HT-29 (cell line): ENCODE data around the gene SMAP2. TPM values are rescaled to one million over a fixed set of nuclear protein-coding genes. Genes with fewer than 3 reads are reported as not detected.

ENCODE experiments used
- DNase-seq: peaks from one replicate; pipeline ENCODE4 v3.0.0-alpha.2; 2015; ENCODE audit warnings: low spot score
- total RNA-seq: library from RNA; depleted of rRNA; stranded (reverse); fragments of >200 nt; shearing (Covaris generic); gene quantifications from 2 replicates; pipeline ENCODE4 v1.2.3, GENCODE V29; 2014

SMAP2 gene
- total RNA-seq, 1 experiment from 2014 or later = 14.1 TPM

GRCh38 chr1:40390857-40391256, 17.3 kb downstream of the SMAP2 start:
- DNase-seq = no peak

- DNase-seq = no peak
These were observed 18.2 kb downstream of the SMAP2 start for GRCh38 chr1:40391688-40392145.

GRCh38 chr1:40392221-40392620, 18.7 kb downstream of the SMAP2 start:
- DNase-seq = no peak

DNA sequence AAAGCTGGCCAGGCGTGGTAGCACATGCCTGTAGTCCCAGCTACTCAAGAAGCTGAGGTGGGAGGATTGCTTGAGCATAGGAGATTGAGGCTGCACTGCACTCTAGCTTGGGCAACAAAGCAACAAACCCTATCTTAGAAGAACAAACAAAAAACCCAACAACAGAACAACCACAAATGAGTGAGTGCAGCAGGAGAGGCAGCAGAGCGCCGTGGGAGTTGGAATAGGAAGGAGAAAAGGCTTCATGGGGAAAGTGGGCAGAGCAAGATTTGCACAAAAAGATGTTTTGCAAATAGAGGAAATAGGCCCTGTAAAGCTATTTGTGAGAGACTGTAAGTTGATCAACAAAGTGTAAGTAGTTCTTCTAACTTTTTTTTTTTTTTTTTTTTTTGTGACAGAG, 19.6 kb downstream of the SMAP2 start:
- no peak for DNase-seq

DNA sequence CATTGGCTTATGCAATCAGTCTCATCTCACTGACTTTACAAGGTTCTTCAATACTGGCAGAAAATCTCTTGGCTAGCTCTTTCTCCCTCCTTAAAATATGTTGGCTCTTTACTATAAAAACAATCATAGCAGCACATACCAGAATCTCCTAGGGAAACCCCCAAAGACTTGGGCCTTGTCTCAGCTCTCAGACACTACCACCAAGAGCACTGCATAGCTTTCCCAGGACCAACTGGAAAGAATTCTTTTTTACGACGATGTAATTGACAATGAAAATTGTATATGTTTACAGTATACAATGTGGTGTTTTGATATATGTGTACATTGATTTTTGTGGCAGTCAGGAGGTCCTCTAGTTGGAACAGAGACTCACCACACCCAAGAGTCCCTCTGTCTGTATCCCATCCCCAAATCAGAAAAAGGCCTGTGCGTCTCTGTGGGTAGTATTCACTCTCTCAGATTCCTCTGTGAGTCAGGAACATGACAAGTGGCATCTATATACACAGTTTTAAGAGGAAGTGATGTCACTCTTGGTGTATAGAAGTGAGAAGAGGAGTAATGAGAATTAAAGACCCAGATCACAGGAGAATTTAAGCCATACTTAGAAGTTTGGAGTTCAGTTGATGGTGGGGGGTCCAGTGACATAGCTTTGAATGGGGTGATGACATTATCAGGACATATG, 21.1 kb downstream of the SMAP2 start:
- no peak for DNase-seq

GRCh38 chr1:40395190-40396175, 22.0 kb downstream of the SMAP2 start:
- DNase-seq = no peak

GRCh38 chr1:40396420-40396819, 22.9 kb downstream of the SMAP2 start:
- no peak for DNase-seq

DNA sequence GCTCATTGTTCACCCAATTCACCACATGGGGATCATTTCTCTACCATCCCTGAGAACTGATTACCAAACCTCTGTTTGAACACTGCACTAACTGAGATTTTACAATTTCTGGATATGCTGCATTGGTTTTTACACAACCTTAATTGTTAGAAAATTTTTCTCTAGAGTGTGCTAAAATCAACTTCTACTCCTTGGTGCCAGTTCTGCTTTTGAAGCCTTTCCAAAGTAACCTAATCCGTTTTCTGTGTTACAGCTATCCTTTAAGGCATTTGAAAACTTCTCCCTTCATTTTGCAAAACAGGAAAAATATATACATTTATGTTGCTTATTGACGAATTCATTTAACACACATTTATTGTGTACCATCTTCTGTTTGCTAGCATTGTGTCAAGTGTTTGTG, 23.7 kb downstream of the SMAP2 start:
- DNase-seq = no peak

GRCh38 chr1:40399984-40400704, 26.6 kb downstream of the SMAP2 start:
- DNase-seq = no peak

GRCh38 chr1:40401473-40402201, 28.1 kb downstream of the SMAP2 start:
- DNase-seq = no peak

DNA sequence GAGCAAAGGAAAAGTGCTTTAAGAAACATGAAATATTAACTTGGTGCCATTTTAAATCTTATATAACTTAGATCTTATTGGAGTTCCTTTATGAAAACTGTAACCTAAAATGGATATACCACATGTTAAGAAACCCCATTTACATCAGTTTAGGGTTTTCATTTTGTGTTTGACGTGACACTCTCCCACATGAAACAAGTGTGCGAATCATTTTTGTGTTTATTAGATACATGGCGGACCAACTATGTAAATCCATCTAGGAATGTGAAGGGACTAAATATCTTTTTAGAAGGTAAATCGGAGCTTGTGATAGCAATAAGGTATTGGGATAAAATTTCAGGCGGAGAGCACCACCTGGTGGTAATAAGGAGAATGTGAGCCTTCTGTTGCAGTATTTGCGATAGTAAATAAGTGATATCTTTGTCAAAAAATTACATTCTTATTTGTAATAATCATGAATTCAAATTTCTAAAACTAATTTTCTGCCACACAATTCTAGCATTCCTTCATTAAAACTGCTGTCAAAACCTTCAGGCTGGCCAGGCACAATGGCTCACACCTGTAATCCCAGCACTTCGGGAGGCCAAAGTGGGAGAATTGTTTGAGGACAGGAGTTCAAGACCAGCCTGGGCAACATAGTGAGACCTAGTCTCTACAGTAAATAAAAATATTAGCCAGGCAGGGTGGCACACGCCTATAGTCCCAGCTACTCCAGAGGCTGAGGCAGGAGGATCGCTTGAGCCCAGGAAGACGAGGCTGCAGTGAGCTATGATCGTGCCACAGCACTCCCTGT, 31.3 kb downstream of the SMAP2 start:
- peak; percentile 73 for DNase-seq

GRCh38 chr1:40405812-40406211, 32.3 kb downstream of the SMAP2 start:
- no peak for DNase-seq

DNA sequence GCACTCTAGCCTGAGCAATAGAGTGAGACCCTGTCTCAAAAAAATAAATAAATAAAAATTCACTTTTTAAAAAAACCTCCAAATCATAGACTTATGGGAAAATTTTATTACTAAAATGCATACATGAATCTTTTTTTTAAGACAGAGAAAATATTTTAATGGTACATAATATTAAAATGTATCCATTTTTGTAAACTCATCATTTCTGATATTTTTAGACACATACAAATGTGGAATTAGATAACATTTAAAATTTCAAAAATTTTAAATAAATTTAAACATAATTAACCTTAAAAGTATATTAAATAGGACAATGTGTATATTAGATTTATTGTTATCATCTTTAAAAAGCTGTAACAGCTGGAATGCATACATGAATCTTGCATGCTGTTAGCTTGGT, 33.9 kb downstream of the SMAP2 start:
- no peak for DNase-seq

DNA sequence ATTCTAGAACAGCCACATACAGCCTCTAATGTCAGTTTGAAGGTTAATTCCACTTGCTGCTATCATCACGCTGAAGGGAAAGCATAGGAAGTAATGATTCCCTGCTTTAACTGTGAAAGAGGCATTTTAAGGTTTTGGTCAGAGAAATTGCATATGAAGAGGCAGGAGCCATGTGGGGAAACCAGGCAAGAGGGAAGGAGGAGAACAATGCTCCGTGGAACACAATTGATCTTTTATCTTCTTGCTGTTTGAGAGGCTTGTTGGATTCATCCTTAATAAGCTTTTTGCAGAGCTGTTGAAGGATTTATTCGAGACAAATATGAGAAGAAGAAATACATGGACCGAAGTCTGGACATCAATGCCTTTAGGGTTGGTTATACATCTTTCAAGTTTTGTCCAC, 35.9 kb downstream of the SMAP2 start:
- no peak for DNase-seq

DNA sequence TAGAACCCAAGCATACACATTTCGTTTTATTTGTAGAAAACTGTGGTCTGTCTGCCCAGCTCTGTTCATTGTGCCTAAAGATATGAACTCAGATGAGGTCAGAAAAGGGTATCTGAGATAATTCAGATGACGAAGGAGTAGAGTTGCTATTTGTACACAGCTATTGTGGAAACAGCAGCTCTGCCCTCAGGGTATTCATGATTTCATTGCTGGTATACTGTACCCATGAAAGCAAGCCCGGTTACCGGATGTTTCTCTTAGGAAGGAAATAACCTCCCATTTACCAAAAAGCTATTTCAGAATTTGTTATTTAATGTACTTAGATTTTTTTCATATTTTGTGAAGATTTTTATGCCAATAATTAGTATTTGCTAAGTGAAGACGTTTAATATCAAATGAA, 37.8 kb downstream of the SMAP2 start:
- no peak for DNase-seq

DNA sequence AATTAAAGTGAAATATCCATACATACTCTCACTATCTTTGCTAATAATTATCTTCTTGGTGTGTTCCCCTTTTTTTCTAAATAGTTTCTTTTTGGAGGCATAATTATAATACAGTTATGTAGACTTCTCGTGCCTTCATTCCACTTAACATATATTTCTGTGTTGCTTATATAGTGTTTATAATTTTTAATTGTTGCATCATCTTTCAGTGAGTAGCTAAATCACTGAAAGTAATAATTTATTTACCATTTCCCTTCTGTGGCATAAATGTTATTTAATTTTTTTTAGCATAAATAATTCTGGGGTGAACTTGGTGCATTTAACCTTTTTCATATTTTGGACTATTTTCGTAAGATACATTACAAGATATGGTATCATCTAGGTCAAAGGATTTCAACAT, 38.3 kb downstream of the SMAP2 start:
- DNase-seq = no peak

DNA sequence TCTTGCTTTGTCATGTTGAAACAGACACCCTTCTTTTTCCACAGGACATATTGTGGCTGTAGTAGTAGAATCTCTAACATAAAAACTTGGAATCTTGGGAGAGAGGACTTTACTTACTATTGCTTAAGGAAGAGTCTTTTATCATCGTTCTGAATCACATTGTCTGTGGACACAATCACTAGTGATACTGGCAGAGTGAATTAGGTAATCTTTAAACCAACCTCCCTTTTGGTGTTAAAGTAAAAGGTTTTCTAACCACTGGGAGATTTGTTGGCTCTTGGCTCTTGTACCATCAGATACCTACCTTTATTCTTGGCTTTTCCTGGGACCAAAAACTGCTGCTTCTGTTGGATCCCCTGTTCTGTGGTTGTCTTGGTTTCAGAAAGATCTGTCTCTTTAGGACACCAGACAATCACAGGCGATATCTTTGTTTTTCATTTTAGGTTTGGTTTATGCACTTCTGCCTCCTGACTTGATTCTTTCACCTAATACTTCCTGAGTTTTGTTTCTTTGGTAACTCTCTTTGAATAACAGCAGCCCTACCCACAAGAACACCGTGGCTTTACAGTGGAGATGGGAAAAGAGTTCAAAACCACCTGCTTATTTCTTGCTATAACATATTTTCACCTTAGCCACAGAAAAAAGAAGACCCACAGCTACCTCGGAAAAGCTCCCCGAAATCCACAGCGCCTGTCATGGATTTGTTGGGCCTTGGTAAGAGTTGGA, 40.2 kb downstream of the SMAP2 start:
- DNase-seq = no peak

DNA sequence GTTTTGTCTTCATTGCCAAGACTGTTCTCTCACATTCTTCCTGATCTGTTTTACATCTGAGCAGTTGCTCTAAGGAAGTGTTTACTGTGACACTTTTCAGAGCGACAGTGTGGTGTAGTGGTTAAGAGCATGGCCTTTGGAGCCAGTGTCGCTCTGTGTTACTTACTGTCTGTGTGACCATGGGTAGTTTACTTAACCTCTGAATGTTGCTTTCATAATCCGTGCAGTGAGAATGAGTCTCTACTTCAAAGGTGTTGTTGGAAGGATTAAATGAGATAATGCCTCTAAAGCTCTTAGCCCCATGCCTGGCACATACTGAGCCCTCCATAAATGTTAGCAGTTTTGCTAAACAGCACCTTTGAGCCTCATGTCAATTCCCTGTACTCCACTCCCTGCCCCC, 40.8 kb downstream of the SMAP2 start:
- no peak for DNase-seq

- no peak for DNase-seq
These were observed 43.2 kb downstream of the SMAP2 start for GRCh38 chr1:40416709-40417108.
